Esophagus muscularis mucosa (tissue), 3 donors: Measurements from ENCODE around the gene S100A8.

ENCODE experiments used
- POLR2AphosphoS5 ChIP-seq, 2 donors: sonication (generic); formaldehyde crosslinking; IDR thresholded peaks; one replicate each; pipeline ENCODE4 v1.6.1; 2017; ENCODE audit warnings: antibody characterized with exemption in 2 of 2
- TF ChIP-seq, protein P1 (sequence below), 3 experiments: fragments of 200-600 bp in 2 of 3; fragments of 450-650 bp in 1 of 3; sonication (generic) in 2 of 3; IDR thresholded peaks; one replicate each; pipeline ENCODE4 v1.5.1; 2017 to 2019; ENCODE audit warnings: antibody characterized with exemption in 3 of 3, mild to moderate bottlenecking in 2 of 3, moderate library complexity in 1 of 3

GRCh38 chr1:153396461-153396860 lies 5.6 kb upstream of the S100A8 start:
- TF ChIP-seq POLR2AphosphoS5 (IDR thresholded peaks at IDR 0.05): no peak
- TF ChIP-seq, protein P1, sequence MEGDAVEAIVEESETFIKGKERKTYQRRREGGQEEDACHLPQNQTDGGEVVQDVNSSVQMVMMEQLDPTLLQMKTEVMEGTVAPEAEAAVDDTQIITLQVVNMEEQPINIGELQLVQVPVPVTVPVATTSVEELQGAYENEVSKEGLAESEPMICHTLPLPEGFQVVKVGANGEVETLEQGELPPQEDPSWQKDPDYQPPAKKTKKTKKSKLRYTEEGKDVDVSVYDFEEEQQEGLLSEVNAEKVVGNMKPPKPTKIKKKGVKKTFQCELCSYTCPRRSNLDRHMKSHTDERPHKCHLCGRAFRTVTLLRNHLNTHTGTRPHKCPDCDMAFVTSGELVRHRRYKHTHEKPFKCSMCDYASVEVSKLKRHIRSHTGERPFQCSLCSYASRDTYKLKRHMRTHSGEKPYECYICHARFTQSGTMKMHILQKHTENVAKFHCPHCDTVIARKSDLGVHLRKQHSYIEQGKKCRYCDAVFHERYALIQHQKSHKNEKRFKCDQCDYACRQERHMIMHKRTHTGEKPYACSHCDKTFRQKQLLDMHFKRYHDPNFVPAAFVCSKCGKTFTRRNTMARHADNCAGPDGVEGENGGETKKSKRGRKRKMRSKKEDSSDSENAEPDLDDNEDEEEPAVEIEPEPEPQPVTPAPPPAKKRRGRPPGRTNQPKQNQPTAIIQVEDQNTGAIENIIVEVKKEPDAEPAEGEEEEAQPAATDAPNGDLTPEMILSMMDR (IDR thresholded peaks at IDR 0.05): no peak
